GM21717 (cell line): ENCODE results near the gene OSR1.

ENCODE experiments used
- ATAC-seq: cut with Tn5 transposase; IDR thresholded peaks from one replicate; pipeline ENCODE4 v1.9.1; 2021; ENCODE audit warnings: mild to moderate bottlenecking, moderate library complexity; ENCODE audit not compliant: unreplicated experiment

OSR1 gene

GRCh38 chr2:19359456-19359855, 1.0 kb upstream of the OSR1 start:
- ATAC-seq = no peak

- ATAC-seq = no peak
Observed at GRCh38 chr2:19359021-19359357, 566 bp upstream of the OSR1 start.

GRCh38 chr2:19357402-19358241, 801 bp downstream of the OSR1 start:
- ATAC-seq = no peak

- no peak for ATAC-seq
Observed at GRCh38 chr2:19356545-19357401, 1.6 kb downstream of the OSR1 start.

GRCh38 chr2:19355931-19356544, 2.4 kb downstream of the OSR1 start:
- ATAC-seq = no peak

GRCh38 chr2:19355416-19355821, 3.0 kb downstream of the OSR1 start:
- no peak for ATAC-seq

- no peak for ATAC-seq
Observed at GRCh38 chr2:19355014-19355405, 3.4 kb downstream of the OSR1 start.

- ATAC-seq = no peak
Observed at GRCh38 chr2:19353721-19354050, 4.7 kb downstream of the OSR1 start.

GRCh38 chr2:19352946-19353720, 5.3 kb downstream of the OSR1 start:
- ATAC-seq = no peak

GRCh38 chr2:19351899-19352697, 6.3 kb downstream of the OSR1 start:
- no peak for ATAC-seq

- no peak for ATAC-seq
Observed at GRCh38 chr2:19351499-19351898, 6.9 kb downstream of the OSR1 start.

- ATAC-seq = no peak
Observed at GRCh38 chr2:19350678-19351401, 7.6 kb downstream of the OSR1 start.

- no peak for ATAC-seq
Observed at GRCh38 chr2:19349911-19350677, 8.3 kb downstream of the OSR1 start.

GRCh38 chr2:19348692-19349091, 9.7 kb downstream of the OSR1 start:
- ATAC-seq = no peak

GRCh38 chr2:19347619-19348562, 10.5 kb downstream of the OSR1 start:
- ATAC-seq = peak; percentile 86

GRCh38 chr2:19346983-19347618, 11.3 kb downstream of the OSR1 start:
- ATAC-seq = peak; percentile 11

GRCh38 chr2:19337742-19338141, 20.7 kb downstream of the OSR1 start:
- ATAC-seq = no peak
